ENCODE measurements around the gene TIFAB.

Gene TIFAB

DNA sequence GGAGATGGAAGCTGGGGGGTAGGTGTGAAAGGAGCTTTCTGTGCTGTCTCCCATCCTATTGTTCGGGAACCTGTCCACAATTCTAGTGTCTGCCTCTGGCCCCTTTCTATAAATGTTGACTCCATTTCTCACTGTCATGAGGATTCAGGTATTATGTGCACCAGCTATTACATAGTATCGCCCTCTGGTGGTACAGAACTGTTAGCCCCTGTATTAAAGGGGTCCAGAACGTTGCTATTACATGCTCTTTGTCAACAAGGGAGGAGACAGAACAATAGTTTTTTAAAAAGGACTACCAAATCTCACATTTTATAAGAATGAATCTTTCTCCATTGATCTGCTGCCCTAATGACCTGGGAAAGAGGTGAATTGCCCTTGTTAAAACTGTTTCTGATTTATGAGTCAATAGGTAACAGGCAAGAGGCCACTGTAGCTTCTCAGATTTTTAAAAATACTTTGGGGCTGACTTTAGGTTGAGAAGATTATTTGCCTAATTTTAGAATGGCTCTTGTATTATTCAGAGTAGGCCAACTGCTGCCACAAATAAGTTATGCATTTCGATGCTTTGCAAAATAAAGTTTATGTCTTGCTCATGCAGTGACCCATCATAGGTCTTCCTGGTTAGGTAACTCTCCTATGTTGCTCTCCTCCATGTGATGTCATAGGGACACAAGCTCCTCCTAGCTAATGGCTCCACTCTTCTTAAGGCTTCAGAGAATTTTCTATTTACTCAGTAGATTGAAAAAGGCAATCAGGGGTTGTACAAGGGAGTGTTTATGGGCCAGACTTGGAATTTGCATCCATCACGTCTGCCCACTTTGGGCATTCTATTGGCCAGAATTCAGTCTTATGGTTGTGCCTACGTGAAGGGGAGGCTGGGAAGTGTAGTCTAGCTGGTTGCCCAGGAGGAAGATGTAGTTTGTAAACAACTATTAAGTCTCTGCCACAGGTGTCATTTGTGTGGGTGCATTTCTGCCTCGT lies 25.8 kb downstream of the TIFAB start:
- no peaks in the 10 kb centered on the region for H3K4me1 ChIP-seq (ENCODE audit: control insufficient read depth in 1 of 2, insufficient read depth in 2 of 2, low read length in 2 of 2)
- H3K4me3 ChIP-seq (ENCODE audit: low read depth in 1 of 2, low read length in 2 of 2), result no peak overlapping the region
- H3K9me3 ChIP-seq (ENCODE audit: control insufficient read depth in 1 of 2, low read length in 2 of 2), result peaks cover 0 to 5% of the 10 kb centered on the region in 2 donors
- H3K27ac ChIP-seq (ENCODE audit: low read length), result no peak overlapping the region
- no peaks in the 10 kb centered on the region for H3K36me3 ChIP-seq (ENCODE audit: control insufficient read depth in 1 of 2, insufficient read depth in 2 of 2, low read length in 2 of 2)
- H3K27me3 ChIP-seq (ENCODE audit: low read depth, low read length), result no peaks in the 10 kb centered on the region

DNA sequence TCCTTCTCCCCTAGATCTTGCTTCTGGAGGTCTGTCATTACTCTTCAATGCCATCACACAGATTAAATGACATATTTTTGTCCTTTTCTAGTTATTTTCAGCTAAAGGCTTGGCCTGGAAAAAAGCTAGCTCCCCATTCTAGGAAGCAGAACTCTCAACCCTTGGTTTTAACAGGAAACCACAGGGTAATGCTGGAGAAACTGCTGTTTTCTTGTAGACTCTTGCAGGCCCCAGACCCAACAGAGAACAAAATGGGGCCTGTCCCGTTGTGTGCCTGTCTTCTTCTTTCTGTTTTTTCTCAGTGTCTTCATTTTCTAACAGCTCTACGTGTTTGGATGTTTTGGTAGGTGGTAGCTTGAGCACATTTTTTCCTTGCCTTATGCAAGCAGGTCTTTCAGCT lies 26.5 kb downstream of the TIFAB start:
- no peaks in the 10 kb centered on the region for H3K27me3 ChIP-seq (ENCODE audit: low read depth, low read length)
- H3K4me3 ChIP-seq (ENCODE audit: low read depth in 1 of 2, low read length in 2 of 2), result no peak overlapping the region
- peaks cover 0 to 5% of the 10 kb centered on the region in 2 donors for H3K9me3 ChIP-seq (ENCODE audit: control insufficient read depth in 1 of 2, low read length in 2 of 2)
- H3K27ac ChIP-seq (ENCODE audit: low read length), result no peak overlapping the region
- no peaks in the 10 kb centered on the region for H3K36me3 ChIP-seq (ENCODE audit: control insufficient read depth in 1 of 2, insufficient read depth in 2 of 2, low read length in 2 of 2)
- no peaks in the 10 kb centered on the region for H3K4me1 ChIP-seq (ENCODE audit: control insufficient read depth in 1 of 2, insufficient read depth in 2 of 2, low read length in 2 of 2)

DNA sequence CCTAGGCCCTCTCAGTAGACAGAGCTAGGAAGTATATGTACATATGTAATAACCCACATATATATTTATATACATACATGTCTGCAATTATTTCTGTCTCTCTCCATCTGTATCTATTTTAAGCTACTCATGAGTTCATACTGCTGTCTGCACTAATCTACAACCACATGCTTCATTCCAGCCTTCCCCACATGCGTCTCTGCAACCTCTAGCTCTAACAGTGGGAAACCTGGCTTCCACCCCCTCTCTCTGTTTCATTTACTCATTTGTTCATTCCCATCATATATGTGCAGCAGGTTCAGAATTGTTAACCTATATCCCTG lies 28.3 kb downstream of the TIFAB start:
- Histone ChIP-seq H3K36me3 (ENCODE audit: control insufficient read depth in 1 of 2, insufficient read depth in 2 of 2, low read length in 2 of 2) (no peaks in the 10 kb centered on the region), H3K27me3 (ENCODE audit: low read depth, low read length) (no peaks in the 10 kb centered on the region), H3K4me1 (ENCODE audit: control insufficient read depth in 1 of 2, insufficient read depth in 2 of 2, low read length in 2 of 2) (no peaks in the 10 kb centered on the region), H3K9me3 (ENCODE audit: control insufficient read depth in 1 of 2, low read length in 2 of 2) (peaks cover 0 to 8% of the 10 kb centered on the region in 2 donors), H3K27ac (ENCODE audit: low read length) (no peak overlapping the region), H3K4me3 (ENCODE audit: low read depth in 1 of 2, low read length in 2 of 2) (no peak overlapping the region)

DNA sequence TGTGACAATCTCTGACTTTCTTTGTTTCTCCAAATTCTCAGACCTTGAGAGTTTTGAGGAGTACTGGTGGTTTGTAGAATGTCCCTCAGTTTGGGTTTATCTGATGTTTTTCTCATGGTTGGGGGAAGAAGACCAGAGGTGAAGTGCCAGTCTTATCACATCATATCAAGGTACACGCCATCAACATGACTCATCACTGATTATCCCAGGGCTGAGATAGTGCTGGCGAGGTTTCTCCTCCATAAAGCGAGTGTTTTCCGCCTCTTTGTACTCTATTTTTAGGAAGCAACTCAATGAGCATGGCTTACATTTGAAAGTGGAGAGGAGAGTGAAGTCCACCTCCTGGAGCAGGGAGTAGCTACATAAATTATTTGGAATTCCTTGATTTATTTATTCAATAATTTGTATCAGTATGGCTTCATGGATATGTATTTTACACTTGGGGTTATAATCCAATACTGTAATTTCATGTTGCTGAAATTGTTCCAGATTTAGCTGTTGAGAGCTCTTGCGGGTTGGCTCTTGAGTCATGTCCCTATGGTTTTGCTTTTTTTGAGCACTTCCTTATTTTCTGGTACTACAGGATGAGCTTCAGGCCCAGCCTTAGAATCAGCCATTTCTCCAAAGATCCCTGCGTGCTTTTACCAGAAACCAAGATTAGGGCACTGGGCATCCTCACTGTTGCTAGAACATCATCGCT lies 28.9 kb downstream of the TIFAB start:
- Histone ChIP-seq H3K27me3 (ENCODE audit: low read depth, low read length) (no peaks in the 10 kb centered on the region), H3K27ac (ENCODE audit: low read length) (no peak overlapping the region), H3K36me3 (ENCODE audit: control insufficient read depth in 1 of 2, insufficient read depth in 2 of 2, low read length in 2 of 2) (no peaks in the 10 kb centered on the region), H3K9me3 (ENCODE audit: control insufficient read depth in 1 of 2, low read length in 2 of 2) (peaks cover 0 to 4% of the 10 kb centered on the region in 2 donors), H3K4me1 (ENCODE audit: control insufficient read depth in 1 of 2, insufficient read depth in 2 of 2, low read length in 2 of 2) (no peaks in the 10 kb centered on the region), H3K4me3 (ENCODE audit: low read depth in 1 of 2, low read length in 2 of 2) (no peak overlapping the region)

DNA sequence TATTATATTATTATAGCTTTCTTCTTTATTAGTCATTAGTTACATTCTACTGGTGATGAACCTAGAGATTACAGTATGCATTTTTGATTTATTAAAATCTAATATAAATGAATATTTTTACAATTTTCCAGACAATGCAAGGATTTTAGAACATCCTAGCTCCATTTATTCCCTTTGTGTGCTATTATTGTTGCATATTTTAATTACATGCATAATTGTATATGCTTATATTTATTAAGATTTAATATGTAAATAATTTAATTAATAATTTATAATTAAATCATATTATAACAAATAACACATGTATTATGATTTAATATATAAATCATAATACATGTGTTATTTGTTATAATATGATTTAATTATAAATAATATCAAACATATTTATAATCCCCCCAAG lies 29.7 kb downstream of the TIFAB start:
- H3K4me3 ChIP-seq (ENCODE audit: low read depth in 1 of 2, low read length in 2 of 2), result no peak overlapping the region
- no peaks in the 10 kb centered on the region for H3K27me3 ChIP-seq (ENCODE audit: low read depth, low read length)
- H3K27ac ChIP-seq (ENCODE audit: low read length), result no peak overlapping the region
- peaks cover 0 to 4% of the 10 kb centered on the region in 2 donors for H3K9me3 ChIP-seq (ENCODE audit: control insufficient read depth in 1 of 2, low read length in 2 of 2)
- no peaks in the 10 kb centered on the region for H3K4me1 ChIP-seq (ENCODE audit: control insufficient read depth in 1 of 2, insufficient read depth in 2 of 2, low read length in 2 of 2)
- H3K36me3 ChIP-seq (ENCODE audit: control insufficient read depth in 1 of 2, insufficient read depth in 2 of 2, low read length in 2 of 2), result no peaks in the 10 kb centered on the region

DNA sequence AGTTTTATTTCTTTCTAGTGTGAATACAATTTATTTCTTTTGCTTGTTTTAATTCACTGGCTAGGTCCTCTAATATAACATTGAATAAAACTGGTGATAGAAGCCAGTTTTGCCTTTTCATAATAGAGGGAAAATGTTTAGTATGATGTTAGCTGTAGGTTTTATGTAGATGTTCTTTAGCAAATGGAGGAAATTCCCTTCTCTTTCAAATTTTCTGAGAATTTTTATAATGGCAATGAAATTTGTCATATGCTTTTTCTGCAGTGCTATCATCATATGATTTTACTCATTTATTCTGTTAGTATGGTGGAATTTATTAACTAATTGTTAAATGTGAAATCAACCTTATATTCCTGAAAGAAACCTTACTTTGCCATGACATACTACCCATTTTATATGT lies 35.1 kb downstream of the TIFAB start:
- no peaks in the 10 kb centered on the region for H3K36me3 ChIP-seq (ENCODE audit: control insufficient read depth in 1 of 2, insufficient read depth in 2 of 2, low read length in 2 of 2)
- H3K9me3 ChIP-seq (ENCODE audit: control insufficient read depth in 1 of 2, low read length in 2 of 2), result peaks cover 0 to 4% of the 10 kb centered on the region in 2 donors
- H3K4me3 ChIP-seq (ENCODE audit: low read depth in 1 of 2, low read length in 2 of 2), result no peak overlapping the region
- H3K27me3 ChIP-seq (ENCODE audit: low read depth, low read length), result no peaks in the 10 kb centered on the region
- H3K27ac ChIP-seq (ENCODE audit: low read length), result no peak overlapping the region
- H3K4me1 ChIP-seq (ENCODE audit: control insufficient read depth in 1 of 2, insufficient read depth in 2 of 2, low read length in 2 of 2), result no peaks in the 10 kb centered on the region

DNA sequence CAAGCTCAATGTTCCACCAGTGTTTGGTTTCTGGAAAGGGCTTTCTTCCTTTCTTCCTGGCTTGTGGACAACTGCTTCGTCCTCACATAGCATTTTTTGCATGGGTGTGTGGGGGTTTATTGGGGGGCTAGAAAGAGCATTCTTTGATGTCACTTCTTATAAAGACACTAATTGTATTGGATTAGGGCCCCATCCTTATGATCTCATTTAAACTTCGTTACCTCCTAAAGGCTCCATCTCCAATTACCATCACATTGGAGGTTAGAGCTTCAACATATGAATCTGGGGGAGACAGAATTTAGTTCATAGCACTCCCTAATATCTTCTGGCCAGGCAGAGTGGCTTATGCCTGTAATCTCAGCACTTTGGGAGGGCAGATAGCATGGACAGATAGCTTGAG lies 47.1 kb downstream of the TIFAB start:
- peaks cover 0 to 3% of the 10 kb centered on the region in 2 donors for H3K4me1 ChIP-seq (ENCODE audit: control insufficient read depth in 1 of 2, insufficient read depth in 2 of 2, low read length in 2 of 2)
- H3K27me3 ChIP-seq (ENCODE audit: low read depth, low read length), result no peaks in the 10 kb centered on the region
- H3K4me3 ChIP-seq (ENCODE audit: low read depth in 1 of 2, low read length in 2 of 2), result no peak overlapping the region
- no peaks in the 10 kb centered on the region for H3K36me3 ChIP-seq (ENCODE audit: control insufficient read depth in 1 of 2, insufficient read depth in 2 of 2, low read length in 2 of 2)
- H3K27ac ChIP-seq (ENCODE audit: low read length), result no peak overlapping the region
- H3K9me3 ChIP-seq (ENCODE audit: control insufficient read depth in 1 of 2, low read length in 2 of 2), result no peaks in the 10 kb centered on the region

DNA sequence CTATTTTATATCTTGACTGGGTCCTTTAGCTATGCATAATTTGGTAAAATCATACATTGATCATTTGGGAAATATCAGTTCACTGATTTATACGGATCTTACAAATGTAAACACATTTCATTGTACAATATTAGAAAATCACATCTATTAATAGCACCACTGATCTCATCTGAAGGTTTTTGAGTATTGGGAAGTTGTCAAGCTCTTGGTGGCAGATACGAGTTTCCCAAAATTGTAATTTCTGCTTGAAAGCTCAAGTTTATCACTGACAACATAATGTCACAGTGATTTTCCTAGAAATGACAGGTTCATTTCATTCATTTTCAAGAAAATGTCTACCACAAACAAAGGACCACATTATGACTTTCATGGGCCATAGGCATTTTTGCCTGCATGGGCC lies 50.1 kb downstream of the TIFAB start:
- Histone ChIP-seq H3K4me1 (ENCODE audit: control insufficient read depth in 1 of 2, insufficient read depth in 2 of 2, low read length in 2 of 2) (peaks cover 6 to 18% of the 10 kb centered on the region in 2 donors), H3K27me3 (ENCODE audit: low read depth, low read length) (no peaks in the 10 kb centered on the region), H3K36me3 (ENCODE audit: control insufficient read depth in 1 of 2, insufficient read depth in 2 of 2, low read length in 2 of 2) (no peaks in the 10 kb centered on the region), H3K9me3 (ENCODE audit: control insufficient read depth in 1 of 2, low read length in 2 of 2) (no peaks in the 10 kb centered on the region), H3K27ac (ENCODE audit: low read length) (no peak overlapping the region), H3K4me3 (ENCODE audit: low read depth in 1 of 2, low read length in 2 of 2) (no peak overlapping the region)

DNA sequence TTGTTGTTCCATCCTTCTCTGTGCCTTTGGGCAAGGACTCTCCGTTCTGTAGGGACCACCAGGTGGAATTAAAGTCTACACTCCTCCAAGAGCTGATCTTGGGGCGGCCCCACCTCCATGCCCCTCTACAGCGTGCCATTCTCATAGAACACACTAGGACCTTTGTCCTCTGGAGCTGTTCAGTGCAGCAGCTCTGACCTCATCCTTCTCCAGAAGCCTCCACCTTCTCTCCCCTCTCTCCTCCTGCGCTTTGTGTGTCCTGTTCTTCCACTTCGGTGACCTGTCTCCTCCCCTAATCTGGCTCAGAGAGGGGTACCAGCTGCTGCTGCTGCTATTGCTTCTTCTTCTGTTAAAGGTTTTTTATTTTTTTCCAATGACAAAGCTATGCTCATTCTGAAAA lies 51.3 kb downstream of the TIFAB start:
- Histone ChIP-seq H3K4me3 (ENCODE audit: low read depth in 1 of 2, low read length in 2 of 2) (no peak overlapping the region), H3K4me1 (ENCODE audit: control insufficient read depth in 1 of 2, insufficient read depth in 2 of 2, low read length in 2 of 2) (peaks cover 6 to 29% of the 10 kb centered on the region in 2 donors), H3K27ac (ENCODE audit: low read length) (no peak overlapping the region), H3K27me3 (ENCODE audit: low read depth, low read length) (no peaks in the 10 kb centered on the region), H3K36me3 (ENCODE audit: control insufficient read depth in 1 of 2, insufficient read depth in 2 of 2, low read length in 2 of 2) (no peaks in the 10 kb centered on the region), H3K9me3 (ENCODE audit: control insufficient read depth in 1 of 2, low read length in 2 of 2) (no peaks in the 10 kb centered on the region)

DNA sequence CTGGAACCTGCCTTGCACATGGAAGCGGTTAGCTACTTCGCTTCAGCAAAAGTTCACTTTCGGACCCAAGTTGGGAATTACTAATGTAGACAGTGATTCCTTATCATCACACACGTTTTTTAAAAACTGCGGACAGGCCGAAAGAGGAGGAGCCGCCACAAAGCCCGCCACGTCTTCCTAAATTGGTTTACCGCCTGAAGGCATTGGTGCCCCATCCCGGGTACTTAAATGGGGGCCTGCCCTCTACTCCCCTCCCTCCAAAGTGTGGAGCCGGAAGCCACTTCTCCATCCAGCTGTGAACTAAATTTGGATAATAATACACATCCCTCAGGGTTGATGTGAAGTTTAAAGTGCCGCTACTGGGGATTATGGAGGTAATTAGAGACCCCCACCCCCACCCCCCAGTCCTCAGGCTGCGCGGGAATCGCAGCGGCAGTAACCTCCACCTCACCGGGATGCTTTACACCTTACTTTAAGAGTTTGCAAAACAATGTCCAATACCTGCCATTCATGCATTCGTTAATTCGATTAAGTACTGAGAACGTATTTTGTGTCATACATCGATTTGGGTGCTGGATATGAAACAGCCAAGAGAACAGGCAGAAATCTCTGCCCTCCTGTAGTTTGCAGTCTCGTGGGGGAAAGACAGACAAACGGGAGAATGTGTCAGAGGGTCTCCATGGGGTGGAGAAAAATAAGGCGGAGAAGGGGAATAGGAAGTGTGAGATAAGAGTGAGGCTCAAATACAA lies 52.2 kb downstream of the TIFAB start:
- Histone ChIP-seq H3K4me1 (ENCODE audit: control insufficient read depth in 1 of 2, insufficient read depth in 2 of 2, low read length in 2 of 2) (peaks cover 6 to 38% of the 10 kb centered on the region in 2 donors), H3K27me3 (ENCODE audit: low read depth, low read length) (no peaks in the 10 kb centered on the region), H3K9me3 (ENCODE audit: control insufficient read depth in 1 of 2, low read length in 2 of 2) (no peaks in the 10 kb centered on the region), H3K36me3 (ENCODE audit: control insufficient read depth in 1 of 2, insufficient read depth in 2 of 2, low read length in 2 of 2) (no peaks in the 10 kb centered on the region), H3K4me3 (ENCODE audit: low read depth in 1 of 2, low read length in 2 of 2) (peak overlapping the region; percentile 67 to 92), H3K27ac (ENCODE audit: low read length) (peak overlapping the region; percentile 81)
